Caco-2 (cell line): Measurements from ENCODE around the gene KPNA1. TPM values are rescaled to one million over a fixed set of nuclear protein-coding genes. Genes with fewer than 3 reads are reported as not detected.

Experiments
- BruUV-seq: library from RNA; stranded (reverse); fragments of 400-500 nt; replicated peaks from 2 replicates; lab custom pipeline; 2021; lab: Mats Ljungman, UMichigan
- CTCF ChIA-PET: fragments of 300-600 bp; sonication (Branson Sonifier 250); formaldehyde crosslinking; loops from one replicate; lab custom pipeline; 2022; ENCODE audit warnings: antibody characterized with exemption; lab: Charles Lee
- POLR2A ChIA-PET: fragments of 300-600 bp; sonication (Branson Sonifier 250); formaldehyde crosslinking; loops from one replicate; lab custom pipeline; 2022; ENCODE audit warnings: antibody characterized with exemption; lab: Charles Lee
- DNase-seq, 2 experiments: peaks; one replicate each; pipeline versions ENCODE4 v3.0.0 to v3.0.0-alpha.2; 2020 to 2022
- H3K27me3 ChIP-seq: replicated peaks from 2 replicates; pipeline ENCODE4 v1.6.0; 2011; ENCODE audit warnings: low read length; ENCODE audit not compliant: control insufficient read depth, insufficient read depth
- H3K36me3 ChIP-seq: 2 replicates; pipeline ENCODE4 v1.5.1; 2011; ENCODE audit warnings: low read length; ENCODE audit not compliant: control insufficient read depth, insufficient read depth
- H3K4me1 ChIP-seq: fragments of 250-450 bp; sonication (Bioruptor Pico); 2 replicates; pipeline ENCODE4 v1.5.1; 2020; ENCODE audit warnings: mild to moderate bottlenecking
- H3K4me3 ChIP-seq: 2 replicates; pipeline ENCODE4 v1.5.1; 2011; ENCODE audit warnings: low read depth, mild to moderate bottlenecking, control low read depth, low read length
- H3K9me3 ChIP-seq: fragments of 250-450 bp; sonication (Bioruptor Pico); 2 replicates; pipeline ENCODE4 v1.5.1; 2020; ENCODE audit warnings: mild to moderate bottlenecking, moderate library complexity
- H3K27ac Mint-ChIP-seq: one replicate; pipeline ENCODE4 v1.8.0; 2022; ENCODE audit warnings: mixed read lengths; ENCODE audit not compliant: unreplicated experiment
- H3K27me3 Mint-ChIP-seq: one replicate; pipeline ENCODE4 v1.8.0; 2022; ENCODE audit warnings: mixed read lengths; ENCODE audit not compliant: insufficient read depth, unreplicated experiment
- H3K36me3 Mint-ChIP-seq: one replicate; pipeline ENCODE4 v1.8.0; 2022; ENCODE audit warnings: mild to moderate bottlenecking, mixed read lengths; ENCODE audit not compliant: insufficient read depth, unreplicated experiment
- H3K4me1 Mint-ChIP-seq: one replicate; pipeline ENCODE4 v1.8.0; 2022; ENCODE audit warnings: low read depth, mixed read lengths; ENCODE audit not compliant: unreplicated experiment
- H3K4me3 Mint-ChIP-seq: one replicate; pipeline ENCODE4 v1.8.0; 2022; ENCODE audit warnings: mild to moderate bottlenecking, moderate library complexity, mixed read lengths; ENCODE audit not compliant: unreplicated experiment
- H3K9me3 Mint-ChIP-seq: one replicate; pipeline ENCODE4 v1.8.0; 2022; ENCODE audit warnings: mixed read lengths; ENCODE audit not compliant: unreplicated experiment
- intact Hi-C: fragments of 100-400 bp; cut with micrococcal nuclease; formaldehyde crosslinking; loops from one replicate; pipeline ENCODE4 v1.10.0; 2022; ENCODE audit not compliant: unreplicated experiment
- total RNA-seq: library from RNA; stranded (reverse); gene quantifications from 2 replicates; pipeline ENCODE4 v1.2.3, GENCODE V29; 2022
- TF ChIP-seq, protein P1 (sequence below), 2 experiments: fragments of 200-600 bp in 1 of 2; IDR thresholded peaks; 1 replicate in 1 of 2; 2 replicates in 1 of 2; pipeline versions ENCODE4 v1.5.1 to v1.8.0; 2011 to 2022; ENCODE audit warnings: antibody characterized with exemption in 1 of 2, control low read depth in 1 of 2, inconsistent platforms in 1 of 2, low read depth in 1 of 2, low read length in 1 of 2, mild to moderate bottlenecking in 1 of 2, moderate library complexity in 1 of 2; ENCODE audit not compliant: insufficient read depth in 1 of 2, severe bottlenecking in 1 of 2, unreplicated experiment in 1 of 2

The KPNA1 gene
- total RNA-seq, 1 experiment from 2014 or later = 82.0 TPM

DNA sequence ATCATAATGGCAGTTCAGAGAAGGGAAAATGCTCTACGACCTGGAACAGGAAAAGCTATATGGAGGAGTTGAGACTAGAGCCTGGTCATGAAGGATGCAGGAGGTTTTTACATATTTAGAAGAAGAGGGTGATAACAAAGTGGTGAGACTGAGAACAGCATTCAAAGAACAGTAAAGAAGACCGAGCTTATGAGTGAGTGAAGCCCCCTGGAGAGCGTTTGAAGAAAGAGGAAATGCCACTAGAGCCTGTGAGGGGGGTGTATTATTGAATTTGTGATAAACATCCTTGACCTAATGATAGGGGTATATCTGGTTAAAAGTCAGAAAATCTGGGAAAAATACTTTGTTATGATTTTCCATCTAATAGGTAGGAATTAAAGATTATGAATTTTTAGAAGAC lies 45.2 kb upstream of the KPNA1 start:
- Histone ChIP-seq H3K27me3 (no peaks in the 10 kb centered on the region), H3K4me1 (0 out of 2 replicates have a peak, but pooled peaks cover 3% of the 10 kb centered on the region), H3K36me3 (no peaks in the 10 kb centered on the region; the same call in 1 of the 2 replicates), H3K9me3 (no peaks in the 10 kb centered on the region), H3K4me3 (no peak overlapping the region)
- Mint-ChIP-seq H3K27me3 (no peaks in the 10 kb centered on the region), H3K9me3 (no peaks in the 10 kb centered on the region), H3K36me3 (no peaks in the 10 kb centered on the region), H3K4me1 (peaks cover 8% of the 10 kb centered on the region), H3K4me3 (no peak overlapping the region), H3K27ac (no peak overlapping the region)
- POLR2A ChIA-PET = no interaction called here
- intact Hi-C loops = loop anchor here (1.0 to 10.0 kb wide), 6 partner anchors 103 to 467 kb away; partner anchors contain the start of genes HSPBAP1, SEMA5B and SLC49A4
- TF ChIP-seq, protein P1, sequence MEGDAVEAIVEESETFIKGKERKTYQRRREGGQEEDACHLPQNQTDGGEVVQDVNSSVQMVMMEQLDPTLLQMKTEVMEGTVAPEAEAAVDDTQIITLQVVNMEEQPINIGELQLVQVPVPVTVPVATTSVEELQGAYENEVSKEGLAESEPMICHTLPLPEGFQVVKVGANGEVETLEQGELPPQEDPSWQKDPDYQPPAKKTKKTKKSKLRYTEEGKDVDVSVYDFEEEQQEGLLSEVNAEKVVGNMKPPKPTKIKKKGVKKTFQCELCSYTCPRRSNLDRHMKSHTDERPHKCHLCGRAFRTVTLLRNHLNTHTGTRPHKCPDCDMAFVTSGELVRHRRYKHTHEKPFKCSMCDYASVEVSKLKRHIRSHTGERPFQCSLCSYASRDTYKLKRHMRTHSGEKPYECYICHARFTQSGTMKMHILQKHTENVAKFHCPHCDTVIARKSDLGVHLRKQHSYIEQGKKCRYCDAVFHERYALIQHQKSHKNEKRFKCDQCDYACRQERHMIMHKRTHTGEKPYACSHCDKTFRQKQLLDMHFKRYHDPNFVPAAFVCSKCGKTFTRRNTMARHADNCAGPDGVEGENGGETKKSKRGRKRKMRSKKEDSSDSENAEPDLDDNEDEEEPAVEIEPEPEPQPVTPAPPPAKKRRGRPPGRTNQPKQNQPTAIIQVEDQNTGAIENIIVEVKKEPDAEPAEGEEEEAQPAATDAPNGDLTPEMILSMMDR (IDR thresholded peaks at IDR 0.05; ENCODE audit: insufficient read depth in 1 of 2, low read depth in 1 of 2, low read length in 1 of 2, severe bottlenecking in 1 of 2, unreplicated experiment in 1 of 2) = no peak
- DNase-seq = no peak
- CTCF ChIA-PET = no interaction called here
- no TSS peak for BruUV-seq

DNA sequence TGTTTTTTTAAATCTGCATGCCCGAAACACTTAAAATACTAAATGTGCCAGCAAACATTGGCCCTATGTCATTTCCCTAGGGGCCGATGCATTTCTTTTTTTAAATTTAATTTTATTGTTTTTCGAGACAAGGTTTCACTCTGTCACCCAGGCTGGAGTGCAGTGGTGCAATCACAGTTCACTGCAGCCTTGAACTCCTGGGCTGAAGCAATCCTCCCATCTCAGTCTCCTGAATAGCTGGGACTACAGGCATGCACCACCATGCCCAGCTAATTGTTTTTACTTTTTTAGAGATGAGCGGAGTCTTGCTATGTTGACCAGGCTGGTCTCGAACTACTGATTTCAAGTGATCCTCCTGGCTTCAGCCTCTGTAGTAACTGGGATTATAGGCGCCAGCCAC lies 43.9 kb upstream of the KPNA1 start:
- Histone ChIP-seq H3K4me1 (0 out of 2 replicates have a peak, but pooled peaks cover 3% of the 10 kb centered on the region), H3K9me3 (no peaks in the 10 kb centered on the region), H3K27me3 (no peaks in the 10 kb centered on the region), H3K4me3 (no peak overlapping the region), H3K36me3 (no peaks in the 10 kb centered on the region; the same call in 1 of the 2 replicates)
- Mint-ChIP-seq H3K27ac (no peak overlapping the region), H3K36me3 (peaks cover 3% of the 10 kb centered on the region), H3K4me1 (peaks cover 5% of the 10 kb centered on the region), H3K27me3 (no peaks in the 10 kb centered on the region), H3K9me3 (no peaks in the 10 kb centered on the region), H3K4me3 (no peak overlapping the region)
- TF ChIP-seq, protein P1 (IDR thresholded peaks at IDR 0.05; ENCODE audit: insufficient read depth in 1 of 2, low read depth in 1 of 2, low read length in 1 of 2, severe bottlenecking in 1 of 2, unreplicated experiment in 1 of 2) = no peak
- BruUV-seq = no TSS peak
- ChIA-PET CTCF (interaction anchor here (1.1 to 1.5 kb wide), 2 partner anchors 121 to 175 kb away, joined by 3 to 4 read pairs; partner anchors contain the start of gene FAM162A), POLR2A (no interaction called here)
- intact Hi-C loops = no loop called here
- DNase-seq = no peak

DNA sequence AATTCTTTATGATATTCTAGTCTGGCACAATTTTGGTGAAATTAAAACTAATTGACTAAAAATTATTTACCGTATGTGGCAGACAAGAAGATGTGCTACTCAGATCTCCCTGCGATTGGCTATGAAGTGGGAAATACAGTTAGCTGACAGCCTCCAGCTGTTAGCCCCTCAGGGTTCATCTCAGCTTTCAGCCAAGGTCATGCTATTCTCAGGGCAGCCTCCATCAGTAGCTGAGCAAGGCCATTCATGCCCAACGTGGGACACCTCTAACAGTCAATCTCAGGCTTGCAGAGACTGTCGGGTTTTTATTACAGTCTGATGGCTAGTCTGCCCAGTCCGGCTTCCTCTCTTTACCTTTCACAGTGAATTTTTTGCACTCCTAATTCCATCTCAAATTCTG lies 42.6 kb upstream of the KPNA1 start:
- Histone ChIP-seq H3K9me3 (no peaks in the 10 kb centered on the region), H3K4me3 (no peak overlapping the region), H3K36me3 (no peaks in the 10 kb centered on the region; the same call in 1 of the 2 replicates), H3K4me1 (no peaks in the 10 kb centered on the region), H3K27me3 (no peaks in the 10 kb centered on the region)
- Mint-ChIP-seq H3K4me3 (no peak overlapping the region), H3K4me1 (no peaks in the 10 kb centered on the region), H3K27ac (no peak overlapping the region), H3K36me3 (peaks cover 8% of the 10 kb centered on the region), H3K9me3 (no peaks in the 10 kb centered on the region), H3K27me3 (no peaks in the 10 kb centered on the region)
- POLR2A ChIA-PET = no interaction called here
- intact Hi-C loops = no loop called here
- CTCF ChIA-PET = no interaction called here
- BruUV-seq = no TSS peak
- TF ChIP-seq, protein P1 (IDR thresholded peaks at IDR 0.05; ENCODE audit: insufficient read depth in 1 of 2, low read depth in 1 of 2, low read length in 1 of 2, severe bottlenecking in 1 of 2, unreplicated experiment in 1 of 2) = no peak
- no peak for DNase-seq
